ENCODE results near the gene SLC30A1. TPM values are rescaled to one million over a fixed set of nuclear protein-coding genes. Genes with fewer than 3 reads are reported as not detected.

SLC30A1 gene
- total RNA-seq, 2 donors from 2014 or later, result 18.5 to 28.0 TPM

DNA sequence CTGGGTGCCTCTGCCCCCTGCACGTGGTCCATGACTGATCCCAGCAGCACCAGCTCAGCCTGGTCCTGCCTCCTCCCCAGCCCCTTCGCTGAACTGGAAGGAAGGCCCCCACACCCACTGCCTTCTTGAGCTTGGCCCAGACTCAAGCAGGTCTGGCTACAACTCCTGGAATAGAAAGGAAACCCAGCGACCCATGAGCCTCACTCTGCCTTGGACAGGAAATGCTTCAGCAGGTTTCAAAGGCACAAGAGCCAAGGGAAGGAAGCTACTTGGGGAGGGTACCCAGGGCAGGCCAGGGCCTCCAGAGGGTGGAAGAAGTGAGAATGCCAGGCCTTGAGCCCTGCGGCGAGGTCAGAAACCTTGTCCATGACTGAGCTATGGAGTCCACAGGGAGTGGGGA is 51.1 kb downstream of the SLC30A1 start:
- no peak overlapping the region for H3K9ac ChIP-seq (ENCODE audit: low read depth in 2 of 2, low read length in 2 of 2)
- H3K4me3 ChIP-seq, result no peak overlapping the region
- DNase-seq, result no peak
- TF ChIP-seq CTCF (IDR thresholded peaks at IDR 0.05), result no peak
- no peaks in the 10 kb centered on the region for H3K27me3 ChIP-seq
- intact Hi-C loops (cut with DNase I), result no loop called here
- H3K27ac ChIP-seq, result no peak overlapping the region
- no peaks in the 10 kb centered on the region for H3K36me3 ChIP-seq
- no peaks in the 10 kb centered on the region for H3K4me1 ChIP-seq
- H3K9me3 ChIP-seq, result no peaks in the 10 kb centered on the region

DNA sequence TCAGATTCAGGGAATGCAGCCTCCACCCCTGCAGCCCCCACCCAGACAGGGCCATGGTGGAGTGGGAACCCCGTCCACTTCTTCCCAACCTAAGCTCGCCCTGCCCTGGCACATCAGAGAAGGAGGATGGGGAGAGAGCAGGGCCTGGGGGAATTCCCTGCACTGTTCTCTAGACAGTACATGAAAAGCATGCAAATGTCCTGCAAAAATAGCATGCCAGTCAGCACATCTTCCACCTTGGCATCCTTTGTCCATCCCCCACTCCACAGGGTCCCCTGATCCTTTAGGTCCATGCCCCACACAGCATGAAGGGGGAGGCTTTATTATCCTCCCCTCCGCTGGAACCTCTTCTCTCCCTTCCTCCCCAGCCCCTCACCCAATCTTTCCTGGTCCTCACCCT is 52.0 kb downstream of the SLC30A1 start:
- DNase-seq, result no peak

GRCh38 chr1:211526101-211526500 is 52.9 kb downstream of the SLC30A1 start:
- Histone ChIP-seq H3K27ac (no peak overlapping the region), H3K9me3 (no peaks in the 10 kb centered on the region), H3K4me1 (no peaks in the 10 kb centered on the region), H3K9ac (ENCODE audit: low read depth in 2 of 2, low read length in 2 of 2) (no peak overlapping the region), H3K36me3 (no peaks in the 10 kb centered on the region), H3K4me3 (no peak overlapping the region), H3K27me3 (no peaks in the 10 kb centered on the region)
- TF ChIP-seq CTCF (IDR thresholded peaks at IDR 0.05), result no peak
- DNase-seq, result no peak
- intact Hi-C loops (cut with DNase I), result no loop called here

More for the DNA sequence above, 52.0 kb downstream of the SLC30A1 start:
- no peaks in the 10 kb centered on the region for H3K27me3 ChIP-seq
- H3K36me3 ChIP-seq, result no peaks in the 10 kb centered on the region
- no peak for TF ChIP-seq CTCF (IDR thresholded peaks at IDR 0.05)
- no peak overlapping the region for H3K9ac ChIP-seq (ENCODE audit: low read depth in 2 of 2, low read length in 2 of 2)
- intact Hi-C loops (cut with DNase I), result no loop called here
- no peaks in the 10 kb centered on the region for H3K9me3 ChIP-seq
- H3K4me3 ChIP-seq, result no peak overlapping the region
- H3K27ac ChIP-seq, result no peak overlapping the region
- no peaks in the 10 kb centered on the region for H3K4me1 ChIP-seq

DNA sequence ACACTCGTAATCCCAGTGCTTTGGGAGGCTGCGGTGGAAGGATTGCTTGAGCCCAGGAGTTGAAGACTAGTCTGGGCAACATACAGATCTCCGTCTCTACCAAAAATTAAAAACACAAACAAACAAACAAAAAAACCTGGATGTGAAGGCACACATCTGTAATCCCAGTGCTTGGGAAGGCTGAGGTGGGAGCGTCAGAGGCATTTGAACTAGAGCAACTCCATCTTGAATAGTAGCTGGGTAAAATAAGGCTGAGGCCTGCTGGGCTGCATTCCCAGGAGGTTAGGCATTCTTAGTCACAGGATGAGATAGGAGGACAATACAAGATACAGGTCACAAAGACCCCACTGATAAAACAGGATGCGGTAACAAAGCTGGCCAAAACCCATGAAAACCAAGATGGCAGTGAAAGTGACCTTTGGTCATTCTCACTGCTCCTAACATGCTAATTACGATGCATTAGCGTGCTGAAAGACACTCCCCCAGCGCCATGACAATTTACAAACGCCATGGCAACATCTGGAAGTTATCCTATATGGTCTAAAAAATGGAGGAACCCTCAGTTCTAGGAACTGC is 53.8 kb downstream of the SLC30A1 start:
- H3K27ac ChIP-seq, result no peak overlapping the region
- intact Hi-C loops (cut with DNase I), result no loop called here
- TF ChIP-seq CTCF (IDR thresholded peaks at IDR 0.05), result no peak
- H3K4me3 ChIP-seq, result no peak overlapping the region
- H3K9ac ChIP-seq (ENCODE audit: low read depth in 2 of 2, low read length in 2 of 2), result no peak overlapping the region
- H3K36me3 ChIP-seq, result no peaks in the 10 kb centered on the region
- no peaks in the 10 kb centered on the region for H3K9me3 ChIP-seq
- DNase-seq, result no peak
- H3K27me3 ChIP-seq, result no peaks in the 10 kb centered on the region
- no peaks in the 10 kb centered on the region for H3K4me1 ChIP-seq

DNA sequence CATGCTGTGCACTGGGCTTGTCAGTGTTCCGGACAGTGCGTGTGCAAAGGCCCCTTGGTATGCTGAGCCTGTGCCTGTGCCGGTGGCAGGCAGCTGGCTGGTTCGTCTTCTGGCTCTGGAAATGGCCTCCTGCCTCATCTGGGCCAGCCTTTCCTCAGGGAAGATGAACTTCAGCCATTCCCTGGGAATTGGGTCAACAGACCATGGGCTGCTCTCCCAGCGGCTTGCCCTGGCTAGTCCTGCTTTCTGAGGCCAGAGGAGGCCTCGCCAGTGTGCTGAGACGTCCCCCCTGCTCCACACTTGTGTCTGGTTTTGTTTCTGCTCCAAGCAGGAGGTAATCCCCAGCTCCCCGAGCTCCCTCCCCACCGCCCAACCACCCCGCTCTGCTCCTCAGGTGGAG is 54.4 kb downstream of the SLC30A1 start:
- TF ChIP-seq CTCF (IDR thresholded peaks at IDR 0.05), result no peak
- Histone ChIP-seq H3K27ac (no peak overlapping the region), H3K4me3 (no peak overlapping the region), H3K9me3 (no peaks in the 10 kb centered on the region), H3K9ac (ENCODE audit: low read depth in 2 of 2, low read length in 2 of 2) (no peak overlapping the region), H3K36me3 (no peaks in the 10 kb centered on the region), H3K4me1 (no peaks in the 10 kb centered on the region), H3K27me3 (no peaks in the 10 kb centered on the region)
- DNase-seq, result no peak
- intact Hi-C loops (cut with DNase I), result loop anchor here (5.0 kb wide), 1 partner anchor 133 kb away; no protein-coding TSS in a partner anchor

All from colonic mucosa (tissue), 4 donors.